Upper lobe of right lung (tissue), 1 donor: ENCODE measurements around the gene HSPG2. TPM values are rescaled to one million over a fixed set of nuclear protein-coding genes. Genes with fewer than 3 reads are reported as not detected.

Experiments
- ATAC-seq: fragments of 200-7000 bp; cut with Tn5 transposase; one replicate; pipeline ENCODE4 v1.9.1; 2020; ENCODE audit warnings: mild to moderate bottlenecking, moderate library complexity
- DNase-seq: peaks from one replicate; pipeline ENCODE4 v3.0.0-alpha.2; 2020
- H3K27ac ChIP-seq: fragments of 200-600 bp; one replicate; pipeline ENCODE4 v1.8.0; 2022
- H3K27me3 ChIP-seq: fragments of 200-600 bp; one replicate; pipeline ENCODE4 v1.8.0; 2022; ENCODE audit warnings: mild to moderate bottlenecking
- H3K36me3 ChIP-seq: fragments of 200-600 bp; one replicate; pipeline ENCODE4 v1.8.0; 2022
- H3K4me1 ChIP-seq: fragments of 200-600 bp; one replicate; pipeline ENCODE4 v1.8.0; 2022
- H3K4me3 ChIP-seq: fragments of 200-600 bp; one replicate; pipeline ENCODE4 v1.8.0; 2022; ENCODE audit warnings: mild to moderate bottlenecking
- H3K9me3 ChIP-seq: fragments of 200-600 bp; one replicate; pipeline ENCODE4 v1.8.0; 2022
- CTCF ChIP-seq: fragments of 200-600 bp; IDR thresholded peaks from one replicate; pipeline ENCODE4 v1.8.0; 2022; ENCODE audit warnings: antibody characterized with exemption
- intact Hi-C: fragments of 100-400 bp; cut with DNase I; formaldehyde crosslinking; loops from one replicate; pipeline ENCODE4 v1.11.0; 2022
- total RNA-seq: library from RNA; stranded (reverse); fragmentation: NEBNext Ultra II Directional; extraction: Animal tissue kit (Norgen Biotek cat#: 25700); gene quantifications from one replicate; pipeline ENCODE4 v1.2.1, GENCODE V29; 2021
- donor health status: DM: no; HTN: yes; CAD: no; lungs with severe emphysema.

The HSPG2 gene
- total RNA-seq, 1 donor from 2014 or later, result 393 TPM

GRCh38 chr1:21848524-21849174 is 88.5 kb downstream of the HSPG2 start:
- H3K36me3 ChIP-seq, result peaks cover 98% of the 10 kb centered on the region
- ATAC-seq (peak; percentile 5), DNase-seq (peak; percentile 56)
- H3K9me3 ChIP-seq, result no peaks in the 10 kb centered on the region
- H3K4me1 ChIP-seq, result no peaks in the 10 kb centered on the region
- no peak for TF ChIP-seq CTCF
- intact Hi-C loops, result no loop called here
- no peaks in the 10 kb centered on the region for H3K27me3 ChIP-seq
- no peak overlapping the region for H3K4me3 ChIP-seq
- H3K27ac ChIP-seq, result no peak overlapping the region

- no peaks in the 10 kb centered on the region for H3K27me3 ChIP-seq
- H3K4me1 ChIP-seq, result no peaks in the 10 kb centered on the region
- no peak for TF ChIP-seq CTCF
- H3K36me3 ChIP-seq, result peaks cover 98% of the 10 kb centered on the region
- no peak for ATAC-seq
- no peak for DNase-seq
- intact Hi-C loops, result no loop called here
- H3K4me3 ChIP-seq, result no peak overlapping the region
- H3K27ac ChIP-seq, result no peak overlapping the region
- no peaks in the 10 kb centered on the region for H3K9me3 ChIP-seq
Observed at GRCh38 chr1:21847223-21848205, 89.6 kb downstream of the HSPG2 start.

GRCh38 chr1:21845646-21846641 is 91.2 kb downstream of the HSPG2 start:
- intact Hi-C loops, result no loop called here
- Histone ChIP-seq H3K9me3 (no peaks in the 10 kb centered on the region), H3K36me3 (peaks cover 98% of the 10 kb centered on the region)

GRCh38 chr1:21843996-21844395 is 93.1 kb downstream of the HSPG2 start:
- H3K9me3 ChIP-seq, result no peaks in the 10 kb centered on the region
- intact Hi-C loops, result no loop called here
- TF ChIP-seq CTCF, result no peak
- DNase-seq (peak; percentile 54), ATAC-seq (no peak)
- peaks cover 99% of the 10 kb centered on the region for H3K36me3 ChIP-seq
- H3K27ac ChIP-seq, result no peak overlapping the region
- no peak overlapping the region for H3K4me3 ChIP-seq
- H3K27me3 ChIP-seq, result no peaks in the 10 kb centered on the region
- H3K4me1 ChIP-seq, result no peaks in the 10 kb centered on the region

More at GRCh38 chr1:21845646-21846641, 91.2 kb downstream of the HSPG2 start:
- no peak for TF ChIP-seq CTCF
- no peaks in the 10 kb centered on the region for H3K27me3 ChIP-seq
- H3K27ac ChIP-seq, result no peak overlapping the region
- H3K4me1 ChIP-seq, result no peaks in the 10 kb centered on the region
- H3K4me3 ChIP-seq, result no peak overlapping the region
- ATAC-seq, result no peak
- DNase-seq, result no peak

GRCh38 chr1:21843208-21843607 is 93.9 kb downstream of the HSPG2 start:
- no peaks in the 10 kb centered on the region for H3K27me3 ChIP-seq
- no peaks in the 10 kb centered on the region for H3K9me3 ChIP-seq
- no peak for ATAC-seq
- peaks cover 99% of the 10 kb centered on the region for H3K36me3 ChIP-seq
- intact Hi-C loops, result no loop called here
- peak; percentile 59 for DNase-seq
- no peaks in the 10 kb centered on the region for H3K4me1 ChIP-seq
- H3K4me3 ChIP-seq, result no peak overlapping the region
- no peak overlapping the region for H3K27ac ChIP-seq
- TF ChIP-seq CTCF, result no peak
